Pons (tissue), 1 donor: ENCODE measurements around the gene ZNF488.

ENCODE experiments used
- DNase-seq: peaks from one replicate; pipeline ENCODE4 v3.0.0-alpha.2; 2016; ENCODE audit warnings: low spot score

Gene ZNF488

DNA sequence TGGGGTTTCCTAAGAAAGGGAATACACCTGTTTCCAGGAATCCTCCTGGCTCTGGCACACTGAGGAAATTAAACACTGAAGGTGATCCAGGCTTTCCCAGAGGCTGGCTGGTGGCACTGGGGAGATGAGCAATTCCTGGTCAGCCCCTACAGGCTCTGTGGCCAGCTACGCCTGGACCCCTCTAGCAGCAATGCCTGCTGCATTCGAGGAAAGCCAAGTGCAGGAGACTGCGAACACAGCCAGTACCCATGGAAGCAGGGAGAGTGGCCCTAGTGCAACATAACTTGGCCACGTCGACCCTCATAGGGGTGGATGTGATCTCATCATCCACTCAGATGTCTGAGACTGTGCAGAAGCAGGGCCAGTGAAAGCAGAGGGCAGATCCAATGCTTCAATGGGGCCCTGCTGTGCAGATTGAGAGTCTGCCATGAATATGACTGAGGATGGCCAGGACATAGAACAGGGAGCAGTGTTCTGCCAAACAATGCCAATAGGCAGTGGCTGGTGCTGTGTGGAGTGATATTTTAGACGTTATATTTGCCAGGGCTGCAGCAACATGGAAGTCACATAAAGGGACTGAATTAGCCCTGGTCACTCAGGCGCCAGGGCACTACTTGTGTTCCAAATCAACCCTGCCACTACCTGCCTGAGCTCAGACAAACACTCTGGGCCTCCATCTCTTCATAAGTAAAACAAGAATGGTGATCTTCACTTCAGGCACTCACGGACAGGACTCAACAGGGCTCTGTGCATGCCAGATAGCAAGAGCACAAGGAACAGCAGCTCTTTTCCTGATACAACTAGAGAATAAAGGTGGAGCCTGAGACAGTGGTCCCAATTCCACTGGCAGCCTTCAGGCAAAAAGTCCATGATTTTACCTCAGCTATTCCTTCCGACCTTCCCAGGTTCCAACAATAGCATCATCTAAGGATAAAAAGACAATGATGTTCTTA is 2.4 kb downstream of the ZNF488 start:
- peak; percentile 85 for DNase-seq

DNA sequence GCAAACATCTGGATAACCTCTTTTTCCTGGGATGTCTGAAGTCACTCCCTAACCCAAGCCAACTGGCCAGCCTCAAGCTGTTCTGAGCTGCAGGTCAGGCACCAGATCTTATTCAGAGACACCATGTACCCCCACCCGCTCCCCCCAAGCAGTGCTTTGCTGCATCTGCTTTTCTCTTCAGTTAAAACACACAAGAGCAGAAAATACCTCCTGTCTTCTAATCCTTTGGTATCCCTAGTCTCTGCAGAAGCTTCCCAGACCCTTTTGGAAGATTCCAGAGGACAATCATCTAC is 3.0 kb downstream of the ZNF488 start:
- no peak for DNase-seq

DNA sequence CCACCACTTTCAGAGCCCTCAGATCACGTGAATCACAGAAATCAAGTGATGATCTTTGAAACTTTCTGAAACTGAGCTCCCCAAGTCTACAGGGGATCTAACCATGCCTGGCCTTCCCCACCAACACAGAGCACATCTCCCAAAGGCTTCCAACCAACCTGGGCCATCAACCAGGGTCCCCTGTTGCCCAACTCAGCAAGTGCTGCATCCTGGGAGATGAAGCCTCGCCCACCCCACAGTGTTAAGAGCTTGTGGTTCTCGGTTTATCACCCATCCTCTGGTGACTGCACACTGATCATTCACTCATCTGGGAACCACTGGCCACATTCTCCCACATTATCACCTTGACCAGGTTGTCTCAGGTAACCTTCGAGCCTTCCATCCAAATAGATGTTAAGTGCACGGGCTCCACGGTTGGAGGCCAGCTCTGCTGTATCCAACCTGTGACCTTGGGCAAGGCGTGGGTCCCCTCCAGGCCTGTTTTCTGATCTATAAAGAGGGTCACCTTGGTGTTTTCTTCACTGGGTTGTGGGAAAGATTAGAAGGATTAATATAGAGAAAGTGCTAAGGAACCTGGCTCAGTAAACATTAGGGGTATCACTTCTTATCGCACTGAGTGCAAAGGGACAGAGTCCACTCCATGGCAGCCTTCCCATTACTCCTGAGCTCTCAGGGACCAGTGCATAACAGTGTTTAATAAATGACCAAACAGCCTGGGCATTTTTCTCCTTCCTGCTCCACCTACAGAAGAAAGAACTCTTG is 3.6 kb downstream of the ZNF488 start:
- no peak for DNase-seq

DNA sequence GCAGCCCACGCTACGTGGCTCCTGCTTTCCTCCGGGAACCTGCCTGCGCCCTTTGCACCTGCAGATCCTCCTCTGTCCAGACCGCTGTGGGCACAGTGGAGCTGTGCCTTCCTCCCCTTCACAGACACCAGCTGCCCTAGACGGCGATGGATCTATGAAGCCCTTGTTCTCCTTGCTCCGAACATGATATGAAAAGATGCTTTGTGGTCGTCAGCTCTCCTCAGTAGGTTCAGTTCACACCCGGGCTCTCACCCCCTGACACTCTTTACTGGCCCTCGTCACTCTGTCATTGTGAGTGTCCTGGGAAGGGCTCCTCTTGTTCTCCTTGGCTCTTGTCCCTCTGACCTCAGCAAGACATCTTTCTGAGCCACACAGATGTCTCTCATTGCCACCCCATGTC is 4.2 kb downstream of the ZNF488 start:
- peak; percentile 98 for DNase-seq

DNA sequence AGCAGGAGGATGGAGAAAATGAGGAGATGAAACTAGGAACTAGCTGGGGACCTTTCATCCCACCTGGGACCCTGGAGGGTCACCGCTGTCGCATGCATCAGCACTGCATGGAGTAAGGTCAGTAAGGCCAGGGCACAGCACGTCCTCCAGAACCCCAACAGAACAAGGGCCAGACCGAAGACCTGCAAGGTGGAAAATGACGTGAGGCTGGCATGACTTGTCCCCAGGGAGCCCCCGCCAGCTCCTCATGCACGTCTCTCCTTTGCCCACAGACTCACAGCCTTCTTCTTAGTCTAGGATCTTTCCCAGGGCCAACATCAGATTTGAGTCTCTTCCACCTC is 4.7 kb downstream of the ZNF488 start:
- no peak for DNase-seq

DNA sequence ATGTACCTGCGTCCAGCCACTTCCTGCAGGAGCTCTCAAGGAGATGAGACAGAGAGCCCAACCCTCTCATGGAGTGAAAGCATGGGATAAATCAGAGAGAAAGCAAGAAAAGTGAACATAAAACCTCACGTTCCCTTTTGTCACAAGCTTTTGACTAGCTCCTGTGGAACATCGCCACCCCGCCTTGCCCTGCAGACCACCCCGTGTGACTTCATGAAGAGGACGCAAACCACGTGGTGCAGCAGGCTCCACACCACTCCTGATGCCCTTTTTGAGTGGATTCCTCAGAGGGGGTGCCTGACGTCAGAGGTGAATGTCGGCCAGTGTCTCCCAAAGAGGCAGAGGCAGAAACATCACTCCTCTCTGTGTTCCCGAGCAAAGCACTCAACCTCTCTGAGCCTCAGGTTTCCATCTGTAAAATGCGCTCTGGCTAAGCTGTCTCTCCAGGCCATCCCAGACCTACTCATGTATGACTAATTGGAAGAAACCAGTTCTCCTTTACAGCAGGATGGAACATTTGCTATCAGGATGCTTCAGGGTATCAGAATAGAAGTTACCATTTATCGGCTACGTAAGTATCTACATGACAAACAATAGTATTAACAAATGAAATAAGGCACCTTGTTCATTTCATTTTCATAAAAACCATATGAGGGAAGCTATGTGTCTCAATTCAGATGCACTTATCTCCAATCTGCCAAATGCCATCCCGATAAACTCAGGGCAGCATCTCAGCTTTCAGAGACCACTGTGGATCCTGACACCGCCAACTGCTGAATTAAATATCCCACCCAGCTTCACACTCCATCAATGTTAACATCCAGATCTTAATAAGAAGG is 5.3 kb downstream of the ZNF488 start:
- peak; percentile 41 for DNase-seq

DNA sequence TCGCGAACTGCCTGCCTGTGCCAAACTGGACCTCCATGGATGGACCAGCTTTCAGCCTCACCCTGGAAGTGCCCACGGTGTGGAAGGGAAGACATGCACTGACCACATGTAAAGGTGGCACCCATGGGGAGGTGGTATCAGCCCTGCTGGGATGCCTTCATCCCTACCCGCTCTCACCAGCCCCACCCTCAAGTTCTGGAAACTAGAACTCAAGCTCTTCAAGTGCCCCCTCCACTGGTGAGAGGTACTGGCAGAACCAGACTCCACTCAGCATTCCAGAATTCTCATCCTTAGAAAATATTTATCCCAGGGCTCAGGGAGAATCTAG is 5.9 kb downstream of the ZNF488 start:
- no peak for DNase-seq

DNA sequence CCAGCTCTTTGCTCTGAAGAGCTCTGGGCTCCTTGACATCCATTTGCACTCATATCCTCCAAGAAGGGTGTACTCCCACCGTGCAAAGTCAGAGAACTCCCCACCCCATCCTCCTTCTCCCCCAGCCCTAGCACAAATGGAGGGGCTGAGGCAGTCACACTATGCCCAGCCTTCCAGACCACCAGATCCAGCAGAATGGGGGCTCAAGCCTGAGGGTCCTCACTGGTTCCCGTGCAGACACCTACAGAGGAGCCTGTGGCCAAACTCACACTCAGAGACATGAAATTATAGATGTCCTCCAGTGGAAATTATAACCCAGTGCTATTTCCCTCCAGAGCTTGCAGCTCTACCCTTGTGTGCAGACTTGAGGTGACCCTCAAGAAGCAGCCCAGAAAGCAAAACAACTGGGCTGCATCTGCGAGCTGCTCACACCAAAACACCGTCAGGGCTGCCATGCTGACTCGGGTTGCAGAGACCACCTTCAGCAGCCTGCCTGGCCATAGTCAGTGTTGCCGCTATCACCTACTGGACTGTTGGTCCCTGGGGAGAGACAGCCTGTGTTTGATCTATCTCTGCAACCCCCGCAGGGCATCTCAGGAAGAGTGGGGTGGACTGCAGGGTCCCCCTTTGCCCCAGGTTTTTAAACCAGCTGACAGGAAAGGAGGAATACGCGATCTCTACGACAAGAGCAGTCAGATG is 7.4 kb downstream of the ZNF488 start:
- DNase-seq: no peak

DNA sequence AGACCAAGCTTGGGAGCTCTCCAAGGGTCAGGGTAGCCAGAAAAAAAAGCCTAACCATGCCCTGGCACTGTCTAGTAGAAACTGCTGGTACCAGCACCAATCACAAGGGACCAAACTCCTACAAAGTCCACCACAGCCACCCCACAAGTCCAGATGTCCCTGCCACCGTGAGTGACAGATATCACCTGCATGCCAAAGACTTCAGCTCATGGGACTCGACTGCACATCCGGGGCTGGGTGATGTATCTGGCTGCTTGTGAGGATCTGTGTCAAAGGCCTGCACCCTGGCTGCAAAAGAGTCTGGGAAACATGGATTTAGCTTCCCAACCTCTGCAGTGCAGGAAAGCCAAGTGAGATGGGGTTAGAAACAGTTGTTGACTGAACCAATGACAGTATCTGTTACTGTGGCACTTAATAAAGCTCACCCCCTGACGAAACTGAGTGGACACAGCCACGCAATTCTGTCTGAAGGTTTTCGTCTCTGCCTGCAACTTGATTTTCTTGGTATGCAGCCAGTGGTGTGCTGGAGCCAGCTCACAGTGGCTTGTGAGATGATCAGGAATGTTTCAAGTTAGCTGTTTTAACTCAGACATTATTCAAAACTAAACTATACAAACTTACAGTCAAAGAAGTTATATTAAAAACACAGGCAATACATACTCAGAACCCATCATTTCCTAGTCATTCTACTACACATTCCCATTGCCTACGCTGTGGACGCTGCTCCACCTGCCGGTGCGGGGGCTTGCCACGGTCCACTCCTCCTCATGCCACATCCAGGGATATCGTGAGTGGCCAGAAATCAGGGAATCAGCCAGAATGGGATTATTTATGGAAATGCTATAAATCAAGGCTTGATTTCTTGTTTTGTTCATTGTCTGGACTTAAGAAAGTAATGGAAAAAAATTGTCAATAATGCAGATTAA is 9.2 kb downstream of the ZNF488 start:
- no peak for DNase-seq

DNA sequence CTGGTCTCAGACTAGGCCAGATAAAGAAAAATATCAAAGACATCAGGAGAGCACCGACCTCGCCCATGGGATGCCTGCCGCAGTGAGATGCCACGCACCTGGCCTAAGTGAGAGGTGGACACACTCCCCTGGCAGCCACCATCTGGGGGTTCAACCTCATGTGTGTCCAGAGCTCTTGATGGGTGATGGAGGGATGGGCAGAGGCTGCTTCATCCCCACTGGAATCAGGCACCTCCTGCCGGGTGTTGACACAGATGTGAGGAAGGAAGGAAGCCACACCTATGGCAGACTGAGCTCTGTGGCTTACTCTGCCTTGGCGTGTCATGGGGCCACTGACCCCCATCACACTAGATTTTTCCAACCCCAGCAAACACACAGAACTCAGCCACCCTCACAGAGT is 11.4 kb downstream of the ZNF488 start:
- DNase-seq: no peak

DNA sequence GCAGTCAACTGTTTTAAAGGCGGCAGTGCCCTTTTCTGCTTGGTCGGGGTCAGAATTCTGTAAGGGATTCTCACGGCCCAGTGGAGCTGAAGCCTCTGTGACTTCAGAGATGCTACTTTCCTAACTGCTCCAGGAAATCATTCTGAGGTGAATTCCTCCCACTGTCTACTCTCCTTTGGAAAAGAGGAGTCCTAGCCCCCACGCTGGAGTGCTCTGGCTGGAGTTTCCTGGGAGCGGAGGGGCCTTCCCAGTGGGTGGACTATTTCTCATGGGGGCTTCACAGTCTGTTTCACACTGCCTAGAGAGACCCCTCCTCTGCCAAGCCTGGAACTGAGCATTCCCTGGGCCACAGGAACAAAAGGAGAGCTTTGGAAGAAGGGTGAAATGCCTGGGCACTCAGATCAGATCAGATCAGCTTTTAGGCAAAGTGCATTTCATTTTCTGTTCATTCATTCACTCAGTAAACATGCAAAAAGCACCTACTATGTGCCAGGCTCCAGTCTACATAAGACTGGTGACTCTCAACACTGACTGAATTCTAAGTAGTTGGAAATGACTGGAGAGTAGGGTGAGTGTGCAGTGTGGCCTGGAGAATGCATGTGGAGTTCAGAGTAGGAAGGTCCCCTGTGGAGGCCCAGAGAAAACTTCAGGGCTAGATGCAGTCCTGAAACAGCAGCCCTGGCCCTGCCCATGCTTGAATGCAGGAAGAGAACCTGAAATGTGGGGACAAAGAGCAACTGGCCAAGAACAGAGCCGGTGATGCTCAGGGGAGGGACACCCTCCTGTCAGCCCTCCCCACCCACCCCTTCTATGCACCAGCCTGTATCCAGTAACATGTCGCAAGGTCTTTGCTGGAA is 12.2 kb downstream of the ZNF488 start:
- no peak for DNase-seq

DNA sequence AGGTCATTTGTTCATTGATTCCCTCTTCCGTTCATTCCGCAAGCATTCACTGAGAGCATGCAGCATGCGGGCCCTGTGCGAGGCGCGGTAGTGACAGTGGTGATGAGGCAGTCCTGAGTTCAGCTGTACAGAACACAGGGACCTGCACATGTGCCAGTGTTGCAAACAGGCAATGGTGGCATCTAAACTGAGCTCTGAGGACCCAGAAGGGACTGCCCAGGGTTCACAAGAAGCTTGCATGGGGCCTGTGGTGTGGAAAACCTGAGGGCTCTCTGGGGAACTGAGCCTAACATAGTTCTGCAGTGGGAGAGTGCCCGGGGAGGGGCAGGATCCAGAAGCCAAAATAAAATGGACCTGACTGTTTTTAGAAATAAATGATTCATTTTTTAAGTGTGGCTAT is 13.2 kb downstream of the ZNF488 start:
- DNase-seq: no peak

DNA sequence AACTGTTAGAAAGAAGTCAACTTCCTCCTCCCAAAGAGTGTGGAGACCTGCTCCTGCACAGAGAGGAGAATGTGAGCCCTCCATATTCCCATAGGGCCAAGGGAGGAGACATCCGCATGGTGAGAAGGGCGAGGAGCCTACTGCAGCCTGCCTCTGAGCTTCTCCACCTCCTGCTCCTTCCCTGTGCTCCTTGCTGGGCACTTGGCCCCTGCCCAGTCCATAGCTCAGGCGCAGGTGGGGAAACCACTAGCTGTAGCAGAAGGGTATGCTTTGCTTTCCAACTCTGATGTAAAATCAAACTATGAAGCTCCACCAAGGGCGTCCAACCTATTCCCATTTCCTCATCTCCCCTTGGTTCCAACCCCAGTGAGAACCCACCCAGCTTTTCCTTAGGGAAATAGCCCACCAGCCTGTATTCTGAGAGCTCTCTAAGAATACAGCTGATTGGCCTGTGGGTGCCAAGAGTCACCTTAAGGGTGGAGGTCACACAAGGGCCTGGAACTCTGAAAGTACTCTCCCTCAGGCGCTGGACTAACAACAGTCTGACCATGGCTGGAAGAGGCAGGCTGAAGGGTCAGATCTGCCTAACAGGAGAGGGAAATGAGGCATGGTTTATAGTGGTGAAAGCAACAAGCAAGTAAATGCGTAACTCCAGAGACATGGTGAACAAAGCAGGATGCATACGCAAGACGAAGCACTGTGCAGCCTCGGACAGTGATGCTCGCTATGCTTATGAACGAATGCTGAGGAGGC is 13.9 kb downstream of the ZNF488 start:
- no peak for DNase-seq

DNA sequence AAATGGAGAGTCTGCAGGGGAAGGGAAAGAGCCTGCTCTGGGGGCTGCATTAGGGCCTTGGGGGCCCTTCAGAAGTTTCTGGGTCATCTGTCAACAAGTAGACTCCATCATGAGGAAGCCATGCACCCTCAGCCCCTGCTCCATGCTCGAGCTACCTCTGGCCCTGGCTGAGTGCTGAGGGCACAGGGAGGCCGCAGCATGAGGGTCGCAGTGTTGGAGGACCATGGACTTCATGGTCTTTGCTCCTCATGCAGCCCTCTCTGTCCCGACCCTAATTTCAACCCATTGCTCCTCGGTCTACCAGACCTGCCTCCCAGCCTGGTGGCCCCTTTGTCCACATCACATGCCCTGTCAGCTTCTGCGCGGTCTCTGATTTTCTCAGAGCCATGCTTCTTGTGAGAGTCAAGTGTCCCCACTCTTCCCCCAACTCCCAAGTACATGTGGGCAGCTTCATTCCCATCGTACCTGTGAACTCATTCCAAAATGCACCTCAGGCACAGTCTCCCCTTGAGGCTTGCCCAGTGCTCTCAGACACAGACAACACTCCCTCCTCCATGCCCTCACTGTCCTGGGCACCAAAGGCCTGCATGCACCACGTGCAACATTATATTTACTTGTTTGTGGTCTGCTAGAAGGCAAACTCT is 14.7 kb downstream of the ZNF488 start:
- no peak for DNase-seq

DNA sequence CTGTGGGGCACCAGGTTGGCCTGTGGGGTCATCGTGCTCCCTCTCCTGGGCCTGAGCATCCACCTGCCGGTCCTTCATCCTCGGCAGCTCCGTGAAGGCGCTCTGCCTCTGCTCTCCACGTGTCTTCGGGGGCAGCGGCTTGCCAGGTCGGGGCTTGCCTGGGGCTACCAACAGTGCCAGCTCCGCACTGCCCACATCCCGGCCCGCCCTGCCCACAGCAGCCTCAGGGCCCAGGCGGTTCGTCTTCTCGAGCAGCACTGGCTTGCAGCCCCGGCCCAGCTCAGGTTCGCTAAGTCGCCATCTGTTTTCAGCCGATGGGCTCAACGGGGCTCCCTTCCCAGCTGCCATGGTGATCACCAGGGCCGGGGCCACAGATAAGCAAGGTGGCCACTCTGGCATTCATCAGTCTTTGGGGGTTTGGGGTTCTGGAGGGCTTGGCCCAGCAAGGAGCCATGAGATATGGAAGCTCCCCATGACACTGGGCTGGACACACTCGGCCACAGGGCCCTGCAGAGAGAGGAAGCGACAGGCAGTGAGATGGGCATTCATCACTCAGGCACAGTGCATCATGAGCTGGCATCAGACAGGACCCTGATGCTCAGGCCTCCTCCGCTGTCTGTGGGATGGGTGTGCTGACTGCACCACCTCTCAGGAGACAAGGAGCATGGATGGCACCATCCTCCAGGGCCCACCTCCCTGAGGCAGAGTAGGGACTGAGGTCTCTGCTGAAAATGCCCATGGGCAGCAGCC is 15.5 kb downstream of the ZNF488 start:
- no peak for DNase-seq

DNA sequence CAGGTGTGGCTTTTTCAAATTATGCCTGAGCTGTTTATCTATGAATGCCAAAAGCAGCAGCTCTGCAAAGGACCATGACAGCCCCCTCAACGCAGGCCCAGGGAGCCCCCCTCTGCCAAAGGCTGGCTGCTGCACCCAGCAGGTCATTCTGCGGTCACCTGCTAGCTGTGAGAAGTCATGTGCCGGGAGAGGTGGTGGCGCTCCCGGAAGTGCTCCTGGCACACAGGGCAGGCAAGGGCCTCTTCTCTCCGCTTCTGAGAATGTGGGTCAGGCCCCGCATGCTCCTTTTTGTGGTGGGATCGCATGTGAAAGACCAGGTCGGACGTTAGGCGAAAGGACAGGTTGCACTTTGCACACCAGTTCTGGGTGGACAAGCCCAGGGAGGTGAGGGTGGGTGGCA is 16.4 kb downstream of the ZNF488 start:
- DNase-seq: no peak

DNA sequence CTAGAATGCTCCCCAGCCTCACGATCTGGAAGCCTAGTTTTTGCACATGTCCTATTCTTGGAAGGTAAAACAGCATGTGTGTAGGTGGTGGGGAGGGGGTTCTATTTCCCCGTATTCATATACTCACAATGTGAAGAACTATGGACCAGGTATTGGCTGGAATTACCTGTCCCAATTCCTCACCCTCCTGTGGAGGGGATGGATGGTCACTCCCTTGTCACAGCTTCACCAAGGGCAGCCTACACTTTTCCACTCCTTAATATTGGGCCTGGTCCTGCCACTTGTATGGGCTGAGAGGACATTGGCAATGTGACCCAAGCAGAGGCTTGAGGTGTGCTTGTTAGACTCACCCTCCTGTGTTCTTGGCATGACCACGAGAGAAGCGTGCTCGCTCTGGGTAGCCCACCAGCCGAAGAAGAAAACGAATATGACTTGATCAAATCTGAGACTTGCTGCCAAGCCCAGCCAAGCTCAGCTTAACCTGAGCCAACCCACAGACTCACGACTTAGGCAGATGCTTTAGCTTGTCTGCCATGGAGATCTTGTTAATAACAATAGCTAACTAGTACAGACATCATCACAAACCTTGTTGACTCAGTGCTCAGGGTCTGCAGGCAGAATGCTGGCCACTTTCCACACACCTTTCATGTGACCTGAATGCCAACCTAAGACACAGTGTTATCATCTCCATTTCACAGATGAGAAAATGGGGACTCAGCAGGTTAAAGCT is 17.2 kb downstream of the ZNF488 start:
- DNase-seq: no peak
